ENCODE results near the gene UBR7.

Gene UBR7

DNA sequence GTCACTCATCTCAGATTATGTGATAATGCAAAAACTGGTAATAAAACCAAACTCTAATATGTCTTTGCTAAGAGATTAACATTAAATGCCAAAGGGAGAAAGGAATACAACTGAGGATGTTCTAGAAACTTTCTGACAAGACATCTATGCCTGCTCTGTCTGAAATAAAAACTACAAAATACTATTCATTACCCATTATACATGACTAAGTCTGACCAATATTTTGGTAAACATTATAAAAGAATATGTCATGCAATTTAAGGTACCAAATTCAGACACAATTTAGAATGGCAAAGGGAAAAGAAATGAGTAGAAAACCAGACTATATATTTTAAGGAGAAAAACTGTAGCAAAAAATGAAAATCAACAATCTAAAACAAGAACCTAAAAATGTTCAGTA, 39.5 kb downstream of the UBR7 start:
- no peak for DNase-seq (ENCODE audit: low read depth, low spot score)

- DNase-seq (ENCODE audit: low read depth, low spot score), result no peak
Observed at GRCh38 chr14:93249128-93249831, 42.2 kb downstream of the UBR7 start.

- DNase-seq (ENCODE audit: low read depth, low spot score), result no peak
Observed at GRCh38 chr14:93262446-93262845, 55.4 kb downstream of the UBR7 start.

- DNase-seq (ENCODE audit: low read depth, low spot score), result no peak
Observed at GRCh38 chr14:93263416-93263815, 56.4 kb downstream of the UBR7 start.

GRCh38 chr14:93266127-93266526, 59.1 kb downstream of the UBR7 start:
- DNase-seq (ENCODE audit: low read depth, low spot score), result no peak

DNA sequence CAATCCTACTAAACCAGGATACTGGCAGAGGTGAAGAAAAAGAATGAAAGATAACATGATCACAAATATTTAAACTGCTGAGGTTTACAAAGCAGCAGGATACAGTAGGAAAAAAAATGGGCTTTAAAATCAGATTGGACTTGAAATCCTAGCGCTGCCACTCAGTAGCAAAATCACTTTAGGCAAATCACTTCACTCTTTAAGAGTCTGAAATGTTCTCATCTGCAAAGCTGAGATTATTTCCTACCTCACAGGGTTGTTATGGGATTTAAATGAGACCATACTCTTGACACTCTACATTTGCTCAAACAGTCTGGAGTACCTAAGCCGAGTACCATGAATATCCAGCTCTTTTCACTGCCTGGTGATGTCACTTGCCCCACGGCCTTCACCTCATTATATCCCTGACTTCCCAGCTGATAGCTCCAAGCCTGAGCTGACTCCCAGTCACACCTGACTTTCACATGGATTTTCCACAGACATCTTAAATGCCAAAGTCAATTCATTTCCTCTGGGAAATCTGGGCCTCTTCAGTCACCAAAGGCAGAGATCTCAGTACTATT, 60.2 kb downstream of the UBR7 start:
- DNase-seq (ENCODE audit: low read depth, low spot score), result no peak

DNA sequence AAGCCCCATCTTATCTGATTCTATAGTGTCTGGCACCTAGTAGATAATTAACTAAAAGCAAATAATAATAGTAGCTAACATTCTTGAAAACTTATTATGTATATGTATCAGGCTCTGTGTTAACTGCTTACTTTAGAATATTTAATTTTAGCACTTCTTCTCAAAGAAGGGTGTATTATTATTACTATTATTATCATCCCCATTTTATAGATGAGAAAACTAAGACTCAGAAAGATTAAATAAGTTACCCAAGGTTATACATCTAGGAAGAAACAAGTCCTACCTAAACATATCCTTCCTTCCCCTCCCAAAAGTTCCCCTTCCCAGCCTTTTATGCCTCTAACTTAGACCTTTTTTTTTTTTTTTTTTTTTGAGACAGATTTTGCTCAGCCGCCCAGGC, 61.4 kb downstream of the UBR7 start:
- DNase-seq (ENCODE audit: low read depth, low spot score), result no peak

GRCh38 chr14:93269341-93270068, 62.4 kb downstream of the UBR7 start:
- DNase-seq (ENCODE audit: low read depth, low spot score), result no peak

DNA sequence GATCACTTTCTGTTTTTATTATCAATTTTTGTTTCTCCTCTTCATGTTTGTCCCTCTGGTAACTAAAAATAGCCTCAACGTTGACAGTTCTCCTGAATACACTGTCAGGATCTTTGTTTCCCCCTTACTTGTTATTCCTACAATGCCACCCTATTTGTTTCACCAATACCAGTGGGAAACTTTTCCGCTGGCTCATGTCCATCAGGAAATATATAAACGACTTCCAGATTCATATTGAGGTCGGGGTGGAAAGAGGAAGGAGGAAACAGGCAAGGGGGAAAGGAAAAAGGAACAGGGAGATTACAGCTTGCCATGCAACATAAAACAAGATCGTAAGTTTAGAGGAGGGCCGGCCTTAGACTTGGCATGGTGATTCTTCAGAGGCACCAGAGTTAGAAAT, 64.1 kb downstream of the UBR7 start:
- DNase-seq (ENCODE audit: low read depth, low spot score), result no peak

DNA sequence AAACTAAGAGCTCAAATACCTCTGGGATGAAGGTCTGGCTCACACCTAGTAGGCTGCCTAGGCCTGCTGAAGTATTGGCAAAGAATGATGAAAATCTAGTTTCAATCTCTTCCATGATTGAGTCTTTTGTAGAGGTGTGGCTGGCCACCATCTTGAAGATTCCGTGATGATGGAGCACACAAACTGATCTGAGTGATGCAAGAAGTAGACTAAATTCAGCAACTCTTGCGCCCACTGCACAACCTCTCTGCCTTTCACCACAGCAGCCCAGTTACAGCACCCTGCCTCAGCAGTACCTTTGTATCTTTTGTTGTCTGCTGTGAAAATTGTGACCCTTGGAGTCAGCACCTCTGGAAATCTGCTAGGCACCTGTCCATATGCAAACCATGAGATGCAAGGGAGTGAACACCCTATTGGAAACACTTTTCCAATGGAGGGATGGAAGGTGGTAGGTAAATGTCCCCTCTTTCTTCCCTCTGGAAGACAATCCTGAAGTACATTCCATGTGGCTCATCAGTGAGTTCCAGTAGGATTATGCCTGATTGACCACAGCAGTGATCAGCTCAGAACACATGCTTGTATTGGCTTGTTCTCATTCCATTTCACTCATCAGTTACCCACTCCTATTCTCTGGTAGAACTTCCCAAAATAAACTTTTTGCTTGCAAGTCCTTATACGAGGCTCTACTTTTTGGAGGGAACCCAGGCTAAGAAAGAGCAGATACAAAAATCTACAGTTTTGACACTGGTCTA, 67.2 kb downstream of the UBR7 start:
- no peak for DNase-seq (ENCODE audit: low read depth, low spot score)

DNA sequence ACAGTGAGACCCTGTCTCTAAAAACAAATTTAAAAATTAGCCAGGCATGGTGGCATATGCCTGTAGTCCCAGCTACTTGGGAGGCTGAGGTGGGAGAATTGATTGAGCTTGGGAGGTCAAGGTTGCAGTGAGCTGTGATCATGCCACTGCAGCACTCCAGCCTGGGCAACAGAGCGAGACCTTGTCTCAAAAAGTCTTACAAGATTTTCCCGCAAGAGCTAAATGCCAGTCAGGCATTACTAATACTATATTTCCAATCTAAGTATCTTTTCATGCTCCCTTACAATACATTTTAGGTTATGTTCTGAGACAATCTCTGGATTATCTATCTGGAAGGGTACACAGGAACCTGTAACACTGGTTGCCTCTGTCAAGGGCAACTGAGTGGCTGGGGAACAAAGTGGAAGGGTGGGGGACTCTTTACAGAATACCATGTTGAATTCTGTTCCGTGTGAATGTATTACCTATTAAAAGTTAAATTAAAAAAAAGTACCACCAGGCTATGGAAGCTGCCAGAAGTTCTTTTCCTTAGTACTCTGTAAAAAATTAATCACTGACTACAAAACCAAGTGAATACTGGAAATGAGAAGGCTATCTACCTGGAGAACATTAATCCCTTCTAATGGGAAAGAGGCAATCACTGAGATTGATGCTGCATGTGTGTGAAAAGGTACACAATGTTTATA, 69.1 kb downstream of the UBR7 start:
- no peak for DNase-seq (ENCODE audit: low read depth, low spot score)
